ENCODE results near the gene SULT1C2. TPM values are rescaled to one million over a fixed set of nuclear protein-coding genes. Genes with fewer than 3 reads are reported as not detected.

SULT1C2 gene
- total and polyA plus RNA-seq, 9 of the 15 experiments (the other 6 are each of a cell fraction or from before 2014, with no cell fraction given): 0.22 TPM; not detected in 8

DNA sequence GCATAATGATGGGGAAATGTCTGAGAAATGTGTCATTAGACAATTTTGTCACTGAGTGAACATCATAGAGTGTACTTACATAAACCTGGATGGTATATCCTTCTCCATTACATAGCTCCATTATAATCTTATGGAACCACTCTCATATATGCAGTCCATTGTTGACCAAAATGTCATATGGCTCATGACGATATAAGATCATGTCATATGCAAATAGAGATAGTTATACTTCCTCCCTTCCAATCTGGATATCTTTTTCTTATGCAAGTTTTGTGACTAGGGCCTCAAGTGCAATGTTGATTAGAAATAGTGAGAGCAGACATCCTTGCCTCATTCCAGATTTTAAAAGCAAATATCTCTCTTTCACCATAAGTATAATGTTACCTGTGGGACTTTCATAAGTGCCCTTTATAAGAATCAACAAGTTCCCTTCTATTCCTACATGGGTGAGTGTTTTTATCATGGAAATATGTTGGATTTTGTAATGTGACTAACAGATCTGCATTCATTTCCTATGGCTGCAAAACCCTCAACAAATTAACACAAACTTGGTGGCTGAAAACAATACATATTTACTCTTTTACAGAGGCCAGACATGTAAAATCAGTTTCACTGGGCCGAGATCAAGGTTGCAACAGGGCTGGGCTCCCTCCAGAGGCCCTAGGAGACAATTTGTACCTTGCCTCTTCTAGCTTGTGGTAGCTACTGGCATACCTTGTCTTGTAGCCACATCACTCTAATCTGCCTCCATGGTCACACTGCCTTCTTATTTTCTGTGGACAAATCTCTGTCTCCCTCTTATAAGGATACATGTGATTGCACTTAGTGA, 67.4 kb downstream of the SULT1C2 start (continued):
- TF ChIP-seq ZBTB40 (IDR thresholded peaks at IDR 0.05): no peak
- TF ChIP-seq ZBTB40 (CRISPR knock-in tag; IDR thresholded peaks at IDR 0.05): no peak
- TF ChIP-seq, protein P1, sequence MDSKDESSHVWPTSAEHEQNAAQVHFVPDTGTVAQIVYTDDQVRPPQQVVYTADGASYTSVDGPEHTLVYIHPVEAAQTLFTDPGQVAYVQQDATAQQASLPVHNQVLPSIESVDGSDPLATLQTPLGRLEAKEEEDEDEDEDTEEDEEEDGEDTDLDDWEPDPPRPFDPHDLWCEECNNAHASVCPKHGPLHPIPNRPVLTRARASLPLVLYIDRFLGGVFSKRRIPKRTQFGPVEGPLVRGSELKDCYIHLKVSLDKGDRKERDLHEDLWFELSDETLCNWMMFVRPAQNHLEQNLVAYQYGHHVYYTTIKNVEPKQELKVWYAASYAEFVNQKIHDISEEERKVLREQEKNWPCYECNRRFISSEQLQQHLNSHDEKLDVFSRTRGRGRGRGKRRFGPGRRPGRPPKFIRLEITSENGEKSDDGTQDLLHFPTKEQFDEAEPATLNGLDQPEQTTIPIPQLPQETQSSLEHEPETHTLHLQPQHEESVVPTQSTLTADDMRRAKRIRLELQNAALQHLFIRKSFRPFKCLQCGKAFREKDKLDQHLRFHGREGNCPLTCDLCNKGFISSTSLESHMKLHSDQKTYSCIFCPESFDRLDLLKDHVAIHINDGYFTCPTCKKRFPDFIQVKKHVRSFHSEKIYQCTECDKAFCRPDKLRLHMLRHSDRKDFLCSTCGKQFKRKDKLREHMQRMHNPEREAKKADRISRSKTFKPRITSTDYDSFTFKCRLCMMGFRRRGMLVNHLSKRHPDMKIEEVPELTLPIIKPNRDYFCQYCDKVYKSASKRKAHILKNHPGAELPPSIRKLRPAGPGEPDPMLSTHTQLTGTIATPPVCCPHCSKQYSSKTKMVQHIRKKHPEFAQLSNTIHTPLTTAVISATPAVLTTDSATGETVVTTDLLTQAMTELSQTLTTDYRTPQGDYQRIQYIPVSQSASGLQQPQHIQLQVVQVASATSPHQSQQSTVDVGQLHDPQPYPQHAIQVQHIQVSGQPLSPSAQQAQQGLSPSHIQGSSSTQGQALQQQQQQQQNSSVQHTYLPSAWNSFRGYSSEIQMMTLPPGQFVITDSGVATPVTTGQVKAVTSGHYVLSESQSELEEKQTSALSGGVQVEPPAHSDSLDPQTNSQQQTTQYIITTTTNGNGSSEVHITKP (IDR thresholded peaks at IDR 0.05; ENCODE audit: partially characterized antibody): no peak
- no peak for TF ChIP-seq FOXK1 (CRISPR knock-in tag; IDR thresholded peaks at IDR 0.05; ENCODE audit: borderline replicate concordance)
- TF ChIP-seq, protein P2, sequence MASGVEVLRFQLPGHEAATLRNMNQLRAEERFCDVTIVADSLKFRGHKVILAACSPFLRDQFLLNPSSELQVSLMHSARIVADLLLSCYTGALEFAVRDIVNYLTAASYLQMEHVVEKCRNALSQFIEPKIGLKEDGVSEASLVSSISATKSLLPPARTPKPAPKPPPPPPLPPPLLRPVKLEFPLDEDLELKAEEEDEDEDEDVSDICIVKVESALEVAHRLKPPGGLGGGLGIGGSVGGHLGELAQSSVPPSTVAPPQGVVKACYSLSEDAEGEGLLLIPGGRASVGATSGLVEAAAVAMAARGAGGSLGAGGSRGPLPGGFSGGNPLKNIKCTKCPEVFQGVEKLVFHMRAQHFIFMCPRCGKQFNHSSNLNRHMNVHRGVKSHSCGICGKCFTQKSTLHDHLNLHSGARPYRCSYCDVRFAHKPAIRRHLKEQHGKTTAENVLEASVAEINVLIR (CRISPR knock-in tag; IDR thresholded peaks at IDR 0.05): no peak
- no peak for TF ChIP-seq ZNF75A (CRISPR knock-in tag; IDR thresholded peaks at IDR 0.05)
- TF ChIP-seq GATAD2B (IDR thresholded peaks at IDR 0.05; ENCODE audit: borderline replicate concordance): no peak
- no peak for TF ChIP-seq XRCC3 (IDR thresholded peaks at IDR 0.05)
- TF ChIP-seq TAF1 (IDR thresholded peaks at IDR 0.05; ENCODE audit: control insufficient read depth, extremely low read depth, insufficient read depth, low read length, severe bottlenecking): no peak
